ENCODE measurements around the gene UBE2E2.

The UBE2E2 gene

GRCh38 chr3:23580096-23580713 lies 377.1 kb downstream of the UBE2E2 start:
- H3K4me3 ChIP-seq (ENCODE audit: control insufficient read depth, low read depth, low read length): no peak overlapping the region
- peak; percentile 82 for DNase-seq (ENCODE audit: low read depth)
- TF ChIP-seq CTCF (conservative IDR thresholded peaks at IDR 0.05; ENCODE audit: control insufficient read depth, insufficient read depth, low read depth, low read length): no peak

GRCh38 chr3:23583980-23584740 lies 381.0 kb downstream of the UBE2E2 start:
- no peak for DNase-seq (ENCODE audit: low read depth)
- no peak for TF ChIP-seq CTCF (conservative IDR thresholded peaks at IDR 0.05; ENCODE audit: control insufficient read depth, insufficient read depth, low read depth, low read length)

GRCh38 chr3:23587513-23587912 lies 384.4 kb downstream of the UBE2E2 start:
- TF ChIP-seq CTCF (conservative IDR thresholded peaks at IDR 0.05; ENCODE audit: control insufficient read depth, insufficient read depth, low read depth, low read length): no peak
- no peak overlapping the region for H3K4me3 ChIP-seq (ENCODE audit: control insufficient read depth, low read depth, low read length)
- DNase-seq (ENCODE audit: low read depth): no peak

More at GRCh38 chr3:23583980-23584740, 381.0 kb downstream of the UBE2E2 start:
- H3K4me3 ChIP-seq (ENCODE audit: control insufficient read depth, low read depth, low read length): no peak overlapping the region

- no peak overlapping the region for H3K4me3 ChIP-seq (ENCODE audit: control insufficient read depth, low read depth, low read length)
- TF ChIP-seq CTCF (conservative IDR thresholded peaks at IDR 0.05; ENCODE audit: control insufficient read depth, insufficient read depth, low read depth, low read length): no peak
- no peak for DNase-seq (ENCODE audit: low read depth)
These were observed 385.4 kb downstream of the UBE2E2 start for GRCh38 chr3:23588547-23588946.

GRCh38 chr3:23589602-23590001 lies 386.5 kb downstream of the UBE2E2 start:
- DNase-seq (ENCODE audit: low read depth): no peak
- TF ChIP-seq CTCF (conservative IDR thresholded peaks at IDR 0.05; ENCODE audit: control insufficient read depth, insufficient read depth, low read depth, low read length): no peak
- no peak overlapping the region for H3K4me3 ChIP-seq (ENCODE audit: control insufficient read depth, low read depth, low read length)

- no peak for DNase-seq (ENCODE audit: low read depth)
- no peak overlapping the region for H3K4me3 ChIP-seq (ENCODE audit: control insufficient read depth, low read depth, low read length)
- no peak for TF ChIP-seq CTCF (conservative IDR thresholded peaks at IDR 0.05; ENCODE audit: control insufficient read depth, insufficient read depth, low read depth, low read length)
These were observed 387.5 kb downstream of the UBE2E2 start for GRCh38 chr3:23590424-23591273.

All from fibroblast of mammary gland (primary cell).